ENCODE data around the gene PAQR7. TPM values are rescaled to one million over a fixed set of nuclear protein-coding genes. Genes with fewer than 3 reads are reported as not detected.

PAQR7 gene
- total and polyA plus RNA-seq, 4 donors, result 4.2 to 12.1 (median 6.6) TPM

DNA sequence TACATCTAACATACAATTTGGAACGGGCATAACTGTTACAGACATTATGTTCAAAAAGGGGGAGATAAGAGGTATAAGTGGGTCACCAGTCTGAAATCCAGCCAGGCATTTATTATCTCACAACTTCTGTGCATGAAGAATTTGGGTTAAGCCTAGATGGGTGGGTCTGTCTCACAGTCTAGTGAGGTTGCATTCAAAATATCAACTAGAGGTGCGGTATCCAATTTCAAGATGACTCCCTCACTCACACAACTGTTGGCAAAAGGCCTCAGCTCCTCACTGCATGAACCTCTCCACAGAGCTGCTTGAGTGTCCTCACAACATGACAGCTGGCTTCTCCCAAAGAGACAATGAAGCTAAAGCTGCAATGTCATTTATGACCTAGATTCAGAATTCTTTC lies 21.0 kb downstream of the PAQR7 start:
- Histone ChIP-seq H3K9ac (ENCODE audit: insufficient read depth in 1 of 2, low read length in 2 of 2) (no peak overlapping the region), H3K27me3 (ENCODE audit: control insufficient read depth in 3 of 3, insufficient read depth in 3 of 3, low read length in 2 of 3) (no peaks in the 10 kb centered on the region), H3K9me3 (ENCODE audit: control insufficient read depth in 4 of 4, insufficient read depth in 3 of 4, low read length in 3 of 4) (no peaks in the 10 kb centered on the region), H3K4me1 (ENCODE audit: control insufficient read depth in 5 of 5, insufficient read depth in 5 of 5, low read length in 5 of 5) (peaks cover 0 to 8% (median 3%) of the 10 kb centered on the region in 5 donors), H3K4me3 (no peak overlapping the region), H3K27ac (ENCODE audit: low read depth in 1 of 2, low read length in 1 of 2) (no peak overlapping the region), H3K36me3 (ENCODE audit: control insufficient read depth in 4 of 4, insufficient read depth in 4 of 4, low read length in 4 of 4) (no peaks in the 10 kb centered on the region)
- ATAC-seq (ENCODE audit: insufficient read depth, low FRiP score), result no peak
- 92 to 93% methylated on average over 2 of the region's 2 CpGs for WGBS, 2 donors
- no peak for DNase-seq
- TF ChIP-seq, protein P1, sequence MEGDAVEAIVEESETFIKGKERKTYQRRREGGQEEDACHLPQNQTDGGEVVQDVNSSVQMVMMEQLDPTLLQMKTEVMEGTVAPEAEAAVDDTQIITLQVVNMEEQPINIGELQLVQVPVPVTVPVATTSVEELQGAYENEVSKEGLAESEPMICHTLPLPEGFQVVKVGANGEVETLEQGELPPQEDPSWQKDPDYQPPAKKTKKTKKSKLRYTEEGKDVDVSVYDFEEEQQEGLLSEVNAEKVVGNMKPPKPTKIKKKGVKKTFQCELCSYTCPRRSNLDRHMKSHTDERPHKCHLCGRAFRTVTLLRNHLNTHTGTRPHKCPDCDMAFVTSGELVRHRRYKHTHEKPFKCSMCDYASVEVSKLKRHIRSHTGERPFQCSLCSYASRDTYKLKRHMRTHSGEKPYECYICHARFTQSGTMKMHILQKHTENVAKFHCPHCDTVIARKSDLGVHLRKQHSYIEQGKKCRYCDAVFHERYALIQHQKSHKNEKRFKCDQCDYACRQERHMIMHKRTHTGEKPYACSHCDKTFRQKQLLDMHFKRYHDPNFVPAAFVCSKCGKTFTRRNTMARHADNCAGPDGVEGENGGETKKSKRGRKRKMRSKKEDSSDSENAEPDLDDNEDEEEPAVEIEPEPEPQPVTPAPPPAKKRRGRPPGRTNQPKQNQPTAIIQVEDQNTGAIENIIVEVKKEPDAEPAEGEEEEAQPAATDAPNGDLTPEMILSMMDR (IDR thresholded peaks at IDR 0.05; ENCODE audit: control extremely low read depth, extremely low read depth), result no peak

DNA sequence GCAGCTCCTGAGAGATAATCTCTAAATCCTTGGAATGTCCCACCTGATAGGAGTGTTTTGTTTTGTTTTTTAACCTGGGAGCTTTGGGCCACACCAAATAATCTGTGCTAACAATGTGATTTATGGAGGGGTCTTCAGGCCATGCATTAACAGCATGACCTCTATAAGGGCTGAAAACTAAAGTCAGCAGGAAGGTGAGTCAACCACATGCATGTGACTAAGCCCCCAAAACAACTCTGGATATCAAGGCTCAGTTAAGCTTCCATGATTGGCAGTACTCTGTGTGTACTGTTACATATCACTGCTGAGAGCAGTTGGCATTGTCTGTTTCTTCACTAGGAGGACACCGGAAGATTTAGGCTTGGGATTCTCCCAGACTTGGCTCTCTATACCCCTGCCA lies 27.0 kb downstream of the PAQR7 start:
- Histone ChIP-seq H3K9me3 (ENCODE audit: control insufficient read depth in 4 of 4, insufficient read depth in 3 of 4, low read length in 3 of 4) (no peaks in the 10 kb centered on the region), H3K9ac (ENCODE audit: insufficient read depth in 1 of 2, low read length in 2 of 2) (no peak overlapping the region), H3K36me3 (ENCODE audit: control insufficient read depth in 4 of 4, insufficient read depth in 4 of 4, low read length in 4 of 4) (no peaks in the 10 kb centered on the region), H3K4me1 (ENCODE audit: control insufficient read depth in 5 of 5, insufficient read depth in 5 of 5, low read length in 5 of 5) (no peaks in the 10 kb centered on the region), H3K27ac (ENCODE audit: low read depth in 1 of 2, low read length in 1 of 2) (no peak overlapping the region), H3K27me3 (ENCODE audit: control insufficient read depth in 3 of 3, insufficient read depth in 3 of 3, low read length in 2 of 3) (no peaks in the 10 kb centered on the region), H3K4me3 (no peak overlapping the region)
- TF ChIP-seq, protein P1 (IDR thresholded peaks at IDR 0.05; ENCODE audit: control extremely low read depth, extremely low read depth), result no peak
- 89% methylated on average over 1 of the region's 1 CpG for WGBS, 2 donors
- DNase-seq (no peak), ATAC-seq (ENCODE audit: insufficient read depth, low FRiP score) (no peak)

DNA sequence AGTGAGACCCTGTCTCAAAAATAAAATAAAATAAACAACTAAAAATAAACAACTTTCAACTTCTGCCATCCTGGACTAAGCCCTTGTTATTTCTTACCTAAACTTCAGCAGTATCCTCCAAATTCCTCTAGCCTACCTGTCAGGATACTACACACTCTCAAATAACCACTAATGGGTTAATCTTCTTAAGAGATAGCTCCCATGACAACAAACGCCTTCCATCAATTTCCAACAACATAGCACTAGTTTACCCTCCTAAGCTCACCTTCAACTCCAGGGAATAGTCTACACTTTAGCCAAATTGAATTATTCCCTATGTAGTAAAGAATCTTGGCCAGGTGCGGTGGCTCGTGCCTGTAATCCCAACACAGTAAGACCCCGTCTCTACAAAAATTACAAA lies 27.6 kb downstream of the PAQR7 start:
- H3K36me3 ChIP-seq (ENCODE audit: control insufficient read depth in 4 of 4, insufficient read depth in 4 of 4, low read length in 4 of 4), result no peaks in the 10 kb centered on the region
- no peak overlapping the region for H3K4me3 ChIP-seq
- ATAC-seq (ENCODE audit: insufficient read depth, low FRiP score) (no peak), DNase-seq (no peak)
- no peak overlapping the region for H3K9ac ChIP-seq (ENCODE audit: insufficient read depth in 1 of 2, low read length in 2 of 2)
- H3K4me1 ChIP-seq (ENCODE audit: control insufficient read depth in 5 of 5, insufficient read depth in 5 of 5, low read length in 5 of 5), result no peaks in the 10 kb centered on the region
- no peaks in the 10 kb centered on the region for H3K9me3 ChIP-seq (ENCODE audit: control insufficient read depth in 4 of 4, insufficient read depth in 3 of 4, low read length in 3 of 4)
- 80 to 88% methylated on average over 4 of the region's 4 CpGs for WGBS, 2 donors
- H3K27ac ChIP-seq (ENCODE audit: low read depth in 1 of 2, low read length in 1 of 2), result no peak overlapping the region
- TF ChIP-seq, protein P1 (IDR thresholded peaks at IDR 0.05; ENCODE audit: control extremely low read depth, extremely low read depth), result no peak
- H3K27me3 ChIP-seq (ENCODE audit: control insufficient read depth in 3 of 3, insufficient read depth in 3 of 3, low read length in 2 of 3), result no peaks in the 10 kb centered on the region

DNA sequence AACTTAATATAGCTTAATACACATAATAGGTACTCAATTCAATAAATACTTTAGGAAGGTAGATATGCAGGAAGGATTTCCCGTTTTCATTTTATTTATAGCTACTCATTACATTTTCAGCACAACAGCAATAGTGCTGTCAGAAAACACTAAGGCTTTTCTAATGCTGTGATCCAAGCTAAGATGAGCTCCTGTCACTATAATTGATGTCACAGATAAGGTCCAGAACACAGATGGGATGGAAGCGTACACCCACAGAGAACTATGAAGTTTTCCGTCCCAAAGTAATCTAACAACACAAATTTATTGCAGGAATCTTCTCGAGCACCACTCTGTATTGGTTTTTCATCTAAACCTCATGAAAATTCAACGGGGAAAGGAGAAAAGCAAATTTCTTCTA lies 29.8 kb downstream of the PAQR7 start:
- no peaks in the 10 kb centered on the region for H3K27me3 ChIP-seq (ENCODE audit: control insufficient read depth in 3 of 3, insufficient read depth in 3 of 3, low read length in 2 of 3)
- H3K9ac ChIP-seq (ENCODE audit: insufficient read depth in 1 of 2, low read length in 2 of 2), result no peak overlapping the region
- WGBS, 2 donors, result 83 to 85% methylated on average over 5 of the region's 5 CpGs
- no peaks in the 10 kb centered on the region for H3K36me3 ChIP-seq (ENCODE audit: control insufficient read depth in 4 of 4, insufficient read depth in 4 of 4, low read length in 4 of 4)
- H3K9me3 ChIP-seq (ENCODE audit: control insufficient read depth in 4 of 4, insufficient read depth in 3 of 4, low read length in 3 of 4), result no peaks in the 10 kb centered on the region
- no peaks in the 10 kb centered on the region for H3K4me1 ChIP-seq (ENCODE audit: control insufficient read depth in 5 of 5, insufficient read depth in 5 of 5, low read length in 5 of 5)
- ATAC-seq (ENCODE audit: insufficient read depth, low FRiP score), result no peak
- no peak overlapping the region for H3K4me3 ChIP-seq
- no peak for DNase-seq
- TF ChIP-seq, protein P1 (IDR thresholded peaks at IDR 0.05; ENCODE audit: control extremely low read depth, extremely low read depth), result no peak
- no peak overlapping the region for H3K27ac ChIP-seq (ENCODE audit: low read depth in 1 of 2, low read length in 1 of 2)
